ENCODE data around the gene NDST4. TPM values are rescaled to one million over a fixed set of nuclear protein-coding genes. Genes with fewer than 3 reads are reported as not detected.

NDST4 gene
- total RNA-seq, 1 experiment from 2014 or later: not detected

- no peak overlapping the region for H3K4me3 Mint-ChIP-seq
- Histone ChIP-seq H2BK15ac (ENCODE audit: low read depth, low read length) (no peak overlapping the region), H4K5ac (ENCODE audit: insufficient read length, low read depth, low read length) (no peak overlapping the region), H3K27me3 (ENCODE audit: insufficient read depth, low read length) (no peaks in the 10 kb centered on the region), H3K4me2 (ENCODE audit: insufficient read depth, insufficient read length, low read length) (no peak overlapping the region), H3K9ac (ENCODE audit: extremely low read depth, insufficient read length, low read length) (no peak overlapping the region), H3K56ac (ENCODE audit: insufficient read length, low read depth, low read length) (no peak overlapping the region), H2BK5ac (ENCODE audit: insufficient read length, low read length) (no peak overlapping the region), H2AK5ac (ENCODE audit: insufficient read length, low read length) (no peak overlapping the region), H3K79me2 (ENCODE audit: insufficient read depth, low read length) (no peaks in the 10 kb centered on the region), H2BK20ac (ENCODE audit: low read depth, low read length, poor library complexity, severe bottlenecking) (no peak overlapping the region), H2BK120ac (ENCODE audit: low read depth, low read length, poor library complexity, severe bottlenecking) (no peak overlapping the region), H3K23ac (ENCODE audit: insufficient read length, low read depth, low read length) (no peak overlapping the region), H3K23me2 (ENCODE audit: insufficient read length, low read depth, low read length, poor library complexity, severe bottlenecking) (no peaks in the 10 kb centered on the region), H2AFZ (ENCODE audit: low read length) (no peak overlapping the region), H3K79me1 (ENCODE audit: insufficient read depth, low read depth, low read length, poor library complexity, severe bottlenecking) (no peaks in the 10 kb centered on the region), H2BK12ac (ENCODE audit: insufficient read length, low read depth, low read length) (no peak overlapping the region), H4K8ac (replicated peaks; ENCODE audit: insufficient read length, low read depth, low read length) (no peak overlapping the region), H3K4ac (ENCODE audit: low read depth, low read length) (no peak overlapping the region), H3K4me1 (ENCODE audit: insufficient read depth, low read length) (no peaks in the 10 kb centered on the region; the same call in 1 of the 2 replicates), H3K18ac (ENCODE audit: insufficient read length, low read depth, low read length) (no peak overlapping the region), H3K9me3 (ENCODE audit: control insufficient read depth, low read depth, low read length) (no peaks in the 10 kb centered on the region), H3K27ac (ENCODE audit: insufficient read length, low read depth, low read length) (no peak overlapping the region), H3T11ph (ENCODE audit: low read length) (no peak overlapping the region), H4K20me1 (ENCODE audit: control insufficient read depth, insufficient read depth, insufficient read length) (no peaks in the 10 kb centered on the region), H4K91ac (ENCODE audit: insufficient read length, low read depth, low read length) (no peak overlapping the region), H3K14ac (ENCODE audit: insufficient read depth, low read length) (no peak overlapping the region)
- no peak for TF ChIP-seq CTCF (conservative IDR thresholded peaks at IDR 0.05)
- no peak for DNase-seq
- H3K27me3 Mint-ChIP-seq (ENCODE audit: low read depth): no peaks in the 10 kb centered on the region
- H3K27ac Mint-ChIP-seq: no peak overlapping the region
- H3K36me3 Mint-ChIP-seq (ENCODE audit: insufficient read depth in 1 of 3, low read depth in 3 of 3): no peaks in the 10 kb centered on the region
- no peaks in the 10 kb centered on the region for H3K9me3 Mint-ChIP-seq
- WGBS (ENCODE audit: extremely low coverage, insufficient read length, low lambda C conversion rate): no CpG with 5 or more reads among the region's 1 CpG
- peaks cover 2% of the 10 kb centered on the region in 2 experiments; a peak in 2 of 4 replicates for H3K4me1 Mint-ChIP-seq
These were observed 45.7 kb upstream of the NDST4 start for GRCh38 chr4:115159141-115159540.

All from H9 (cell line).